Smooth muscle cell (in vitro differentiated cells): Measurements from ENCODE around the gene LRP11. TPM values are rescaled to one million over a fixed set of nuclear protein-coding genes. Genes with fewer than 3 reads are reported as not detected.

Source experiments
- DNase-seq: peaks from one replicate; lab custom pipeline; 2025; ENCODE audit not compliant: unreplicated experiment; lab: John Stamatoyannopoulos, UW
- H2AFZ ChIP-seq: fragments of 200-600 bp; sonication (generic); 2 replicates; pipeline ENCODE4 v1.6.0; 2016; ENCODE audit warnings: antibody characterized with exemption, low read depth, mild to moderate bottlenecking
- H3F3A ChIP-seq: fragments of 200-600 bp; sonication (generic); 2 replicates; pipeline ENCODE4 v1.6.0; 2017; ENCODE audit warnings: antibody characterized with exemption, low read depth
- H3K27ac ChIP-seq: fragments of 200-600 bp; sonication (generic); 2 replicates; pipeline ENCODE4 v1.5.1; 2016; ENCODE audit warnings: low read depth, mild to moderate bottlenecking
- H3K27me3 ChIP-seq: fragments of 200-600 bp; sonication (generic); 2 replicates; pipeline ENCODE4 v1.6.1; 2016; ENCODE audit warnings: low read depth, mild to moderate bottlenecking
- H3K36me3 ChIP-seq: fragments of 200-600 bp; sonication (generic); 2 replicates; pipeline ENCODE4 v1.5.1; 2016; ENCODE audit warnings: low read depth
- H3K4me1 ChIP-seq: fragments of 200-600 bp; sonication (generic); 2 replicates; pipeline ENCODE4 v1.5.1; 2016; ENCODE audit warnings: low read depth
- H3K4me2 ChIP-seq: fragments of 200-600 bp; sonication (generic); 2 replicates; pipeline ENCODE4 v1.6.0; 2016; ENCODE audit warnings: mild to moderate bottlenecking
- H3K4me3 ChIP-seq: fragments of 200-600 bp; sonication (generic); 2 replicates; pipeline ENCODE4 v1.5.1; 2016; ENCODE audit warnings: mild to moderate bottlenecking
- H3K79me2 ChIP-seq: fragments of 200-600 bp; sonication (generic); 2 replicates; pipeline ENCODE4 v1.6.0; 2016; ENCODE audit warnings: low read depth, mild to moderate bottlenecking
- H3K9ac ChIP-seq: fragments of 200-600 bp; sonication (generic); 2 replicates; pipeline ENCODE4 v1.6.0; 2016; ENCODE audit warnings: low read depth
- H3K9me3 ChIP-seq: fragments of 200-600 bp; sonication (generic); replicated peaks from 2 replicates; pipeline ENCODE4 v1.5.1; 2016; ENCODE audit warnings: low read depth
- H4K20me1 ChIP-seq: fragments of 200-600 bp; sonication (generic); 2 replicates; pipeline ENCODE4 v1.6.0; 2016; ENCODE audit warnings: low read depth
- WGBS: methylation state at CpG from one replicate; pipeline ENCODE4 v1.1.7; 2016; ENCODE audit warnings: low lambda C conversion rate; 5-methylcytosine and 5-hydroxymethylcytosine counted together
- polyA plus RNA-seq: library from polyadenylated mRNA; unstranded; fragments of >200 nt; fragmentation: Nextera tagmentation; extraction: Ambion mirVana; gene quantifications from 2 replicates; pipeline ENCODE4 v1.2.1, GENCODE V29; 2016
- total RNA-seq: library from RNA; depleted of rRNA; stranded (reverse); fragments of >200 nt; gene quantifications from 2 replicates; pipeline ENCODE4 v1.2.3, GENCODE V29; 2014
- TF ChIP-seq, protein P1 (sequence below): fragments of 200-600 bp; sonication (generic); IDR thresholded peaks from 2 replicates; pipeline ENCODE4 v1.5.1; 2017; ENCODE audit warnings: borderline replicate concordance, mild to moderate bottlenecking, antibody characterized with exemption; ENCODE audit not compliant: insufficient read depth, poor library complexity, severe bottlenecking

The LRP11 gene
- total and polyA plus RNA-seq, 2 experiments from 2014 or later: 69.5 to 75.3 TPM

DNA sequence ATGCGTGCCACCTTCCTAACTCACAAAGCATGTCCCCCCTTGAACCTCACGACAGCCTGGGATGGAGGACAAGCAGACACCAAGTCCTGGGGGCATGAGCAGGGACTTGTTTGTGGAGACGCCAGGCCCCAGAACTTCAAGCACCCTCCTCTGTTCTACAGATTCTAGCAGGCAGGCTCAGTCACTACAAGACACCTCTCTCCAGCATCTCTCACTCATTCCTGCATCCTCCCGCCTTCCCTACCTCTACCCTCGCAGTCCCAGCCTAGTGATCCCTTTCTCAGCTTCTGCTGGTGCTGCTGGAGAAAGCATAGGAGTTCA, 3.7 kb downstream of the LRP11 start:
- no peaks in the 10 kb centered on the region for H3K9me3 ChIP-seq
- peaks cover 58% of the 10 kb centered on the region for H3K79me2 ChIP-seq
- peaks cover 13% of the 10 kb centered on the region for H3F3A ChIP-seq
- DNase-seq: no peak
- TF ChIP-seq, protein P1, sequence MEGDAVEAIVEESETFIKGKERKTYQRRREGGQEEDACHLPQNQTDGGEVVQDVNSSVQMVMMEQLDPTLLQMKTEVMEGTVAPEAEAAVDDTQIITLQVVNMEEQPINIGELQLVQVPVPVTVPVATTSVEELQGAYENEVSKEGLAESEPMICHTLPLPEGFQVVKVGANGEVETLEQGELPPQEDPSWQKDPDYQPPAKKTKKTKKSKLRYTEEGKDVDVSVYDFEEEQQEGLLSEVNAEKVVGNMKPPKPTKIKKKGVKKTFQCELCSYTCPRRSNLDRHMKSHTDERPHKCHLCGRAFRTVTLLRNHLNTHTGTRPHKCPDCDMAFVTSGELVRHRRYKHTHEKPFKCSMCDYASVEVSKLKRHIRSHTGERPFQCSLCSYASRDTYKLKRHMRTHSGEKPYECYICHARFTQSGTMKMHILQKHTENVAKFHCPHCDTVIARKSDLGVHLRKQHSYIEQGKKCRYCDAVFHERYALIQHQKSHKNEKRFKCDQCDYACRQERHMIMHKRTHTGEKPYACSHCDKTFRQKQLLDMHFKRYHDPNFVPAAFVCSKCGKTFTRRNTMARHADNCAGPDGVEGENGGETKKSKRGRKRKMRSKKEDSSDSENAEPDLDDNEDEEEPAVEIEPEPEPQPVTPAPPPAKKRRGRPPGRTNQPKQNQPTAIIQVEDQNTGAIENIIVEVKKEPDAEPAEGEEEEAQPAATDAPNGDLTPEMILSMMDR: no peak
- 98% methylated on average over 5 of the region's 5 CpGs for WGBS
- H3K4me1 ChIP-seq: peaks cover 29% of the 10 kb centered on the region
- no peak overlapping the region for H2AFZ ChIP-seq
- peaks cover 11% of the 10 kb centered on the region for H4K20me1 ChIP-seq
- peak overlapping the region; percentile 87 for H3K27ac ChIP-seq
- H3K4me3 ChIP-seq: no peak overlapping the region
- H3K4me2 ChIP-seq: no peak overlapping the region
- no peak overlapping the region for H3K9ac ChIP-seq
- H3K27me3 ChIP-seq: no peaks in the 10 kb centered on the region
- no peaks in the 10 kb centered on the region for H3K36me3 ChIP-seq

DNA sequence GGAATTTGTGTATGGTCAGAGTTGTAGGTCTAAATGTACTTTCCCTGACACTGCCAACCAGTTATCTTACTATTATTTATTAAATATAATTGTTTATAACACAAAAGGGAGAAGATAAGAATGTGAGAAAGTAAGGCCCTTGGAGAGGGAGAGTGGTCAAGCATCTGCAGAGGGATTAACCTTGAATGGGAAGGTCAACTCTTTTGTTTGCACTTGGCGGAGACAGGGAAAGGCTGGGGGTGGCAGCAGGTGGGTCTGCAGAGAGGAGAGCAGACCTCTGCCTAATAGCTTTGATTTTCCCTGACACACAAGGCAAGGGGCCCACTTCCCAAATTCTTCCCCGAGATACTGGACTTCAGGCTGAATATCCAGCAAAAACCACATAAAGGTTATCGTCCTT, 4.2 kb downstream of the LRP11 start:
- 100% methylated on average over 3 of the region's 3 CpGs for WGBS
- peak overlapping the region; percentile 53 for H3K9ac ChIP-seq
- H3K79me2 ChIP-seq: peaks cover 58% of the 10 kb centered on the region
- TF ChIP-seq, protein P1: no peak
- H4K20me1 ChIP-seq: peaks cover 11% of the 10 kb centered on the region
- peaks cover 13% of the 10 kb centered on the region for H3F3A ChIP-seq
- peak overlapping the region; percentile 87 for H3K27ac ChIP-seq
- no peak overlapping the region for H2AFZ ChIP-seq
- no peak for DNase-seq
- H3K4me2 ChIP-seq: peak overlapping the region; percentile 47
- no peaks in the 10 kb centered on the region for H3K27me3 ChIP-seq
- no peaks in the 10 kb centered on the region for H3K36me3 ChIP-seq
- H3K4me1 ChIP-seq: peaks cover 29% of the 10 kb centered on the region
- H3K4me3 ChIP-seq: no peak overlapping the region
- no peaks in the 10 kb centered on the region for H3K9me3 ChIP-seq

DNA sequence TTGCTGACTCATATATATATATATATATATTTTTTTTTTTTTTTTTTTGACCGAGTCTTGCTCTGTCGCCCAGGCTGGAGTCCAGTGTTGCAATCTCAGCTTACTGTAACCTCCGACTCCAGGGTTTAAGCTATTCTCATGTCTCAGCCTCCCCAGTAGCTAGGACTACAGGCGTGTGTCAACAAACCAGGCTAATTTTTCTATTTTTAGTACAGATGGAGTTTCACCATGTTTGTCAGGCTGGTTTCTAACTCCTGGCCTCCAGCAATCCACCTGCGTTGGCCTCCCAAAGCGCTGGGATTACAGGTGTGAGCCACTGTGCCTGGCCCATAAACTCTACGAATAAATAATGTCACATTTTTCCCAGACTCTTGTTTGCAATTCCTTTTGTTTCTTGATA, 4.8 kb downstream of the LRP11 start:
- Histone ChIP-seq H3K27ac (peak overlapping the region; percentile 87), H3K4me3 (no peak overlapping the region), H3K79me2 (peaks cover 58% of the 10 kb centered on the region), H3K9me3 (no peaks in the 10 kb centered on the region), H3K36me3 (no peaks in the 10 kb centered on the region), H3K27me3 (no peaks in the 10 kb centered on the region), H3K4me1 (peaks cover 35% of the 10 kb centered on the region), H2AFZ (no peak overlapping the region), H3K4me2 (peak overlapping the region; percentile 47), H3K9ac (peak overlapping the region; percentile 53), H3F3A (peaks cover 18% of the 10 kb centered on the region), H4K20me1 (peaks cover 11% of the 10 kb centered on the region)
- no peak for DNase-seq
- TF ChIP-seq, protein P1: no peak
- WGBS: 35% methylated on average over 7 of the region's 7 CpGs

DNA sequence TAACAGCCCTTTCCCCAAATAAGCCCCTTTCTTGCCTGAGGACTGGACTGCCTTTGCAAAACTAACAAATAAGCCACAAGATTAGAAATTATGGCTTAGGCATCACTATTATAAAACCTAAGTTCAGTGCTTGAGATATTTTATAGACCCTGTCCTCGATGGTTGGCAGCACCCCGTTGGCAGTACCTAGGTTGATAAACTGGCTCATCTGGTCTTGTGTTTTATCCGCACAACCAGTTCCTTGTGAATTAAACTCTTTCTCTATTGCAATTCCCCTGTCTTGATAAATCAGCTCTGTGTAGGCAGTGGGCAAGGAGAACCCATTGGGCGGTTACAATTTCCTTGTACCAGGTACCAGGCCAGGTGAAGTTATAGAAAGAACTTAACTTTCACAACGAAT, 6.6 kb downstream of the LRP11 start:
- Histone ChIP-seq H3K27ac (peak overlapping the region; percentile 97), H3K9ac (peak overlapping the region; percentile 13), H3K4me3 (no peak overlapping the region), H2AFZ (no peak overlapping the region), H3K36me3 (no peaks in the 10 kb centered on the region), H3F3A (peaks cover 28% of the 10 kb centered on the region), H3K9me3 (no peaks in the 10 kb centered on the region), H3K4me2 (peak overlapping the region; percentile 81), H3K79me2 (peaks cover 71% of the 10 kb centered on the region), H3K27me3 (no peaks in the 10 kb centered on the region), H4K20me1 (peaks cover 11% of the 10 kb centered on the region), H3K4me1 (peaks cover 29% of the 10 kb centered on the region)
- TF ChIP-seq, protein P1: no peak
- no peak for DNase-seq
- 93% methylated on average over 5 of the region's 5 CpGs for WGBS
